Mucosa of descending colon (tissue), 3 donors: ENCODE results near the gene TXNL4B. TPM values are rescaled to one million over a fixed set of nuclear protein-coding genes. Genes with fewer than 3 reads are reported as not detected.

ENCODE experiments used
- ATAC-seq: fragments of 200-7000 bp; cut with Tn5 transposase; one replicate; pipeline ENCODE4 v1.9.1; 2020; ENCODE audit warnings: mild to moderate bottlenecking, moderate library complexity
- DNase-seq, 3 donors: peaks; one replicate each; pipeline ENCODE4 v3.0.0-alpha.2; 2020
- H3K36me3 ChIP-seq: fragments of 200-600 bp; one replicate; pipeline ENCODE4 v1.8.0; 2021; ENCODE audit warnings: low read depth, mild to moderate bottlenecking
- H3K4me1 ChIP-seq: fragments of 200-600 bp; one replicate; pipeline ENCODE4 v1.8.0; 2021; ENCODE audit warnings: low read depth, mild to moderate bottlenecking
- H3K4me3 ChIP-seq: fragments of 200-600 bp; one replicate; pipeline ENCODE4 v1.8.0; 2021; ENCODE audit warnings: mild to moderate bottlenecking
- H3K9me3 ChIP-seq: fragments of 200-600 bp; one replicate; pipeline ENCODE4 v1.8.0; 2021; ENCODE audit warnings: mild to moderate bottlenecking
- CTCF ChIP-seq: fragments of 200-600 bp; IDR thresholded peaks from one replicate; pipeline ENCODE4 v1.8.0; 2022; ENCODE audit warnings: antibody characterized with exemption, mild to moderate bottlenecking
- intact Hi-C, 2 donors: fragments of 100-400 bp; cut with DNase I in 1 of 2; cut with micrococcal nuclease in 1 of 2; formaldehyde crosslinking; loops; one replicate each; pipeline versions ENCODE4 v1.11.0 to v1.11.1; 2022; cut with DNase I, micrococcal nuclease
- total RNA-seq, 3 donors: library from RNA; stranded (reverse); fragmentation: NEBNext Ultra II Directional in 2 of 3; extraction: Animal tissue kit (Norgen Biotek cat#: 25700) in 2 of 3; gene quantifications; one replicate each; pipeline versions ENCODE4 v1.2.1 to v1.2.4, GENCODE V29; 2021 to 2023
- donor health status: DM: no; HTN: no; CAD: no; lungs with moderate emphysema.
- donor health status: DM: no; HTN: no; CAD: no.
- donor health status: DM: no; HTN: yes; CAD: no.

TXNL4B gene
- total RNA-seq, 3 donors from 2014 or later: 9.8 to 14.5 (median 12.0) TPM

GRCh38 chr16:72043539-72043938 is 49.9 kb downstream of the TXNL4B start:
- ATAC-seq: no peak
- intact Hi-C loops: no loop called here
- H3K9me3 ChIP-seq: no peaks in the 10 kb centered on the region
- H3K36me3 ChIP-seq: no peaks in the 10 kb centered on the region
- TF ChIP-seq CTCF: no peak
- DNase-seq: no peak
- H3K4me3 ChIP-seq: no peak overlapping the region
- no peaks in the 10 kb centered on the region for H3K4me1 ChIP-seq

GRCh38 chr16:72043058-72043457 is 50.4 kb downstream of the TXNL4B start:
- intact Hi-C loops: no loop called here
- TF ChIP-seq CTCF: no peak
- DNase-seq (no peak), ATAC-seq (no peak)
- Histone ChIP-seq H3K9me3 (no peaks in the 10 kb centered on the region), H3K4me3 (no peak overlapping the region), H3K36me3 (no peaks in the 10 kb centered on the region), H3K4me1 (no peaks in the 10 kb centered on the region)

- Histone ChIP-seq H3K4me3 (no peak overlapping the region), H3K36me3 (no peaks in the 10 kb centered on the region), H3K4me1 (no peaks in the 10 kb centered on the region), H3K9me3 (no peaks in the 10 kb centered on the region)
- DNase-seq: no peak
- intact Hi-C loops: no loop called here
- no peak for TF ChIP-seq CTCF
- no peak for ATAC-seq
Measured at GRCh38 chr16:72042157-72042660, 51.2 kb downstream of the TXNL4B start.

- Histone ChIP-seq H3K36me3 (no peaks in the 10 kb centered on the region), H3K9me3 (no peaks in the 10 kb centered on the region), H3K4me3 (no peak overlapping the region), H3K4me1 (no peaks in the 10 kb centered on the region)
- no peak for ATAC-seq
- TF ChIP-seq CTCF: no peak
- intact Hi-C loops: no loop called here
- DNase-seq: no peak
Measured at GRCh38 chr16:72036098-72036497, 57.3 kb downstream of the TXNL4B start.

Other genes with a start within 250 kb of the TXNL4B start
- 10 to 100 TPM; 21.6 to 38.7 (median 24.0) TPM for gene ATXN1L, start 247.6 kb downstream of the TXNL4B start, total RNA-seq
- gene ZNF821, start 209.4 kb downstream of the TXNL4B start, total RNA-seq: 10 to 100 TPM; 10.2 to 13.7 (median 12.7) TPM
- 100 to 1,000 TPM; 223 to 278 (median 228) TPM for gene IST1, start 198.1 kb downstream of the TXNL4B start, total RNA-seq
- under 1 TPM; 0.06 to 0.39 (median 0.13) TPM for gene PKD1L3, start 93.2 kb downstream of the TXNL4B start, total RNA-seq
- gene DHODH, start 84.9 kb downstream of the TXNL4B start, total RNA-seq: 1 to 10 TPM; 5.9 to 8.3 (median 7.4) TPM
- gene HP, start 39.1 kb downstream of the TXNL4B start, total RNA-seq: 1 to 10 TPM in 1 of 3 donors, under 1 TPM in 2; 0.38 to 4.6 (median 0.51) TPM
- under 1 TPM in 1 of 3 donors, not detected in 2; 0.51 TPM for gene HPR, start 30.4 kb downstream of the TXNL4B start, total RNA-seq
- 10 to 100 TPM; 56.0 to 75.9 (median 62.7) TPM for gene DHX38, start 227 bp upstream of the TXNL4B start, total RNA-seq
- 1 to 10 TPM; 3.6 to 9.7 (median 7.2) TPM for gene PMFBP1, start 78.5 kb upstream of the TXNL4B start, total RNA-seq